Measurements from ENCODE around the gene ARHGEF7.

DNA sequence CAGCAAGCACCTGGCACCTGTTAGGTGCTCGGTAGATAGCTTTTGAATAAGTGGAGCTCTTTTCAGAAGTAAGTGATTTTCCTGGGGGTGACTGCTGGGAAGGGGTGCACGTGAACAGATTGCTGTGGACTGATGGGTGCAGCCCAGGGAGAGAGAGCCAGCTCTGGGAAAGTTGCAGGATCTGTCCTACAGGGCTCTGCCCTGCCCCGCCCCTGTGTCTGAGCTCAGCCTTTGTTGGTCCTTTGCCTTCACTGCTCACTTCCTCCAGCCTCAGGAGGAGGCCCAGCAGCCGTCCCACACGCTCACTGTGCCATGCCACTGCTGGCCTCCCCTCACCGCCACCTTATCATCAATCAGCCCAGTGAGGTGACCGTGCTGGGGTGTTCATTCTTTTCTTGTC is 171.6 kb downstream of the ARHGEF7 start:
- TF ChIP-seq, protein P1, sequence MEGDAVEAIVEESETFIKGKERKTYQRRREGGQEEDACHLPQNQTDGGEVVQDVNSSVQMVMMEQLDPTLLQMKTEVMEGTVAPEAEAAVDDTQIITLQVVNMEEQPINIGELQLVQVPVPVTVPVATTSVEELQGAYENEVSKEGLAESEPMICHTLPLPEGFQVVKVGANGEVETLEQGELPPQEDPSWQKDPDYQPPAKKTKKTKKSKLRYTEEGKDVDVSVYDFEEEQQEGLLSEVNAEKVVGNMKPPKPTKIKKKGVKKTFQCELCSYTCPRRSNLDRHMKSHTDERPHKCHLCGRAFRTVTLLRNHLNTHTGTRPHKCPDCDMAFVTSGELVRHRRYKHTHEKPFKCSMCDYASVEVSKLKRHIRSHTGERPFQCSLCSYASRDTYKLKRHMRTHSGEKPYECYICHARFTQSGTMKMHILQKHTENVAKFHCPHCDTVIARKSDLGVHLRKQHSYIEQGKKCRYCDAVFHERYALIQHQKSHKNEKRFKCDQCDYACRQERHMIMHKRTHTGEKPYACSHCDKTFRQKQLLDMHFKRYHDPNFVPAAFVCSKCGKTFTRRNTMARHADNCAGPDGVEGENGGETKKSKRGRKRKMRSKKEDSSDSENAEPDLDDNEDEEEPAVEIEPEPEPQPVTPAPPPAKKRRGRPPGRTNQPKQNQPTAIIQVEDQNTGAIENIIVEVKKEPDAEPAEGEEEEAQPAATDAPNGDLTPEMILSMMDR (conservative IDR thresholded peaks at IDR 0.05; ENCODE audit: low read length): no peak
- no peak for TF ChIP-seq EZH2phosphoT487 (IDR thresholded peaks at IDR 0.05; ENCODE audit: borderline replicate concordance, low read depth, low read length)
